ENCODE results near the gene HSPA12B. TPM values are rescaled to one million over a fixed set of nuclear protein-coding genes. Genes with fewer than 3 reads are reported as not detected.
A peak's percentile ranks its signal among the peaks of the same experiment; 100 is the strongest.

HSPA12B gene
- total RNA-seq, 4 donors from 2014 or later = 12.7 to 30.9 (median 18.7) TPM

GRCh38 chr20:3760655-3761348 is 28.3 kb downstream of the HSPA12B start:
- WGBS, 2 donors = 62 to 64% methylated on average over 10 of the region's 10 CpGs
- Histone ChIP-seq H3K27me3 (no peaks in the 10 kb centered on the region), H3K36me3 (peaks cover 0 to 15% (median 0%) of the 10 kb centered on the region in 3 donors), H3K4me1 (peaks cover 0 to 63% (median 23%) of the 10 kb centered on the region in 4 donors), H3K27ac (peak overlapping the region in 1 of 4 donors; percentile 84), H3K4me3 (no peak overlapping the region), H3K9me3 (no peaks in the 10 kb centered on the region)
- no peak for DNase-seq (ENCODE audit: low spot score in 2 of 2)
- TF ChIP-seq POLR2A (IDR thresholded peaks at IDR 0.05) (no peak), EP300 (IDR thresholded peaks at IDR 0.05) (no peak), CTCF (IDR thresholded peaks at IDR 0.05) (no peak)

GRCh38 chr20:3763671-3764601 is 31.5 kb downstream of the HSPA12B start:
- Histone ChIP-seq H3K27ac (no peak overlapping the region), H3K4me3 (no peak overlapping the region), H3K36me3 (no peaks in the 10 kb centered on the region), H3K4me1 (peaks cover 0 to 59% (median 26%) of the 10 kb centered on the region in 4 donors), H3K9me3 (no peaks in the 10 kb centered on the region), H3K27me3 (no peaks in the 10 kb centered on the region)
- DNase-seq (ENCODE audit: low spot score in 2 of 2) = no peak
- WGBS, 2 donors = 87 to 91% methylated on average over 8 of the region's 8 CpGs
- TF ChIP-seq POLR2A (IDR thresholded peaks at IDR 0.05) (no peak), EP300 (IDR thresholded peaks at IDR 0.05) (no peak), CTCF (IDR thresholded peaks at IDR 0.05) (no peak)

GRCh38 chr20:3764659-3765058 is 32.2 kb downstream of the HSPA12B start:
- Histone ChIP-seq H3K4me1 (peaks cover 0 to 58% (median 24%) of the 10 kb centered on the region in 4 donors), H3K36me3 (no peaks in the 10 kb centered on the region), H3K27ac (peak overlapping the region in 2 of 4 donors; percentile 14 to 91), H3K27me3 (no peaks in the 10 kb centered on the region), H3K9me3 (no peaks in the 10 kb centered on the region), H3K4me3 (no peak overlapping the region)
- TF ChIP-seq POLR2A (IDR thresholded peaks at IDR 0.05) (no peak), EP300 (IDR thresholded peaks at IDR 0.05) (no peak), CTCF (IDR thresholded peaks at IDR 0.05) (no peak)
- DNase-seq (ENCODE audit: low spot score in 2 of 2) = no peak
- 81 to 86% methylated on average over 3 of the region's 3 CpGs for WGBS, 2 donors

- Histone ChIP-seq H3K27ac (peak overlapping the region in 2 of 4 donors; percentile 14 to 91), H3K9me3 (no peaks in the 10 kb centered on the region), H3K4me1 (peaks cover 0 to 53% (median 23%) of the 10 kb centered on the region in 4 donors), H3K4me3 (no peak overlapping the region), H3K27me3 (no peaks in the 10 kb centered on the region), H3K36me3 (no peaks in the 10 kb centered on the region)
- TF ChIP-seq EP300 (IDR thresholded peaks at IDR 0.05) (no peak), CTCF (IDR thresholded peaks at IDR 0.05) (no peak)
- no peak for DNase-seq (ENCODE audit: low spot score in 2 of 2)
- WGBS, 2 donors = 53 to 54% methylated on average over 2 to 3 of the region's 3 CpGs
These were observed 32.8 kb downstream of the HSPA12B start for GRCh38 chr20:3765171-3765882.
